Epithelial cell of esophagus (primary cell): Measurements from ENCODE around the gene IL17D.

Experiments used
- DNase-seq: peaks from one replicate; pipeline ENCODE4 v3.0.0; 2010; ENCODE audit warnings: low read depth
- H3K4me3 ChIP-seq: 2 replicates; pipeline ENCODE4 v1.5.1; 2011; ENCODE audit warnings: mild to moderate bottlenecking, low read length, control low read depth
- TF ChIP-seq, protein P1 (sequence below): IDR thresholded peaks from 2 replicates; pipeline ENCODE4 v1.5.1; 2011; ENCODE audit warnings: low read depth, mild to moderate bottlenecking, low read length, control low read depth, inconsistent platforms; ENCODE audit not compliant: insufficient read depth; ENCODE audit errors: missing control alignments

IL17D gene

GRCh38 chr13:20691616-20692015, 11.9 kb upstream of the IL17D start:
- TF ChIP-seq, protein P1, sequence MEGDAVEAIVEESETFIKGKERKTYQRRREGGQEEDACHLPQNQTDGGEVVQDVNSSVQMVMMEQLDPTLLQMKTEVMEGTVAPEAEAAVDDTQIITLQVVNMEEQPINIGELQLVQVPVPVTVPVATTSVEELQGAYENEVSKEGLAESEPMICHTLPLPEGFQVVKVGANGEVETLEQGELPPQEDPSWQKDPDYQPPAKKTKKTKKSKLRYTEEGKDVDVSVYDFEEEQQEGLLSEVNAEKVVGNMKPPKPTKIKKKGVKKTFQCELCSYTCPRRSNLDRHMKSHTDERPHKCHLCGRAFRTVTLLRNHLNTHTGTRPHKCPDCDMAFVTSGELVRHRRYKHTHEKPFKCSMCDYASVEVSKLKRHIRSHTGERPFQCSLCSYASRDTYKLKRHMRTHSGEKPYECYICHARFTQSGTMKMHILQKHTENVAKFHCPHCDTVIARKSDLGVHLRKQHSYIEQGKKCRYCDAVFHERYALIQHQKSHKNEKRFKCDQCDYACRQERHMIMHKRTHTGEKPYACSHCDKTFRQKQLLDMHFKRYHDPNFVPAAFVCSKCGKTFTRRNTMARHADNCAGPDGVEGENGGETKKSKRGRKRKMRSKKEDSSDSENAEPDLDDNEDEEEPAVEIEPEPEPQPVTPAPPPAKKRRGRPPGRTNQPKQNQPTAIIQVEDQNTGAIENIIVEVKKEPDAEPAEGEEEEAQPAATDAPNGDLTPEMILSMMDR = no peak
- no peak overlapping the region for H3K4me3 ChIP-seq
- DNase-seq = no peak

DNA sequence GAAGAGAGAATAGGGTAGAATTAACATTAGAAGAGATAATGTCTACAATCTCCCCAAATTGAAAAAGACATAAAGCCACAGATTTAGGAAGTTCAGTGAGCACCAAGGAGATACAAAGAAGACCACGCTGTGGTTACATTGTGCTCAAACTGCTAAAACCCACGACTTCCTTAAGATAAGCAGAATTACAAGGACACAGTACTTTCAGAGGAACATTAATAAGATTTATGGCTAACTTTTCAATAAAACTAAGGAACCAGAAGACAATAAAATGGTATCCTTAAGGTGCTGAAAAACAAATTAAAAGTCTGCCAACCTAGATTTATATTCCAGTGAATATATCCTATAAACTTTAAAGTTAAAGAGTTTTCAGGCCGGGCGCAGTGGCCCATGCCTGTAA, 7.4 kb upstream of the IL17D start:
- TF ChIP-seq, protein P1 = no peak
- no peak for DNase-seq
- no peak overlapping the region for H3K4me3 ChIP-seq

DNA sequence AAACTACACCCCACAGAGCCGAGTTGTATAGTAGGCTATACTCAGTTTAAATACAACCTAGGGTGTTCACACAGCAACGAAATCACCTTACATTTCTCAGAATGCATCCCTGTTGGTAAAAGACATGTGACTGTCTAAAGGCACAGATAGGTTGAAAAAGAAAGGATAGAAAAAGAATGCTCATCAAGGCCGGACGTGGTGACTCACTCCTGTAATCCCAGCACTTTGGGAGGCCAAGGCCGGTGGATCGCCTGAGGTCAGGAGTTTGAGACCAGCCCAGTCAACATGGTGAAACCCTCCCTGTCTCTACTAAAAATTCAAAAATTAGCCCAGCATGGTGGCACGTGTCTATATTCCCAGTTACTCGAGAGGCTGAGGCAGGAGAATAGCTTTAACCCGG, 3.8 kb upstream of the IL17D start:
- TF ChIP-seq, protein P1 = no peak
- DNase-seq = no peak
- H3K4me3 ChIP-seq = no peak overlapping the region

DNA sequence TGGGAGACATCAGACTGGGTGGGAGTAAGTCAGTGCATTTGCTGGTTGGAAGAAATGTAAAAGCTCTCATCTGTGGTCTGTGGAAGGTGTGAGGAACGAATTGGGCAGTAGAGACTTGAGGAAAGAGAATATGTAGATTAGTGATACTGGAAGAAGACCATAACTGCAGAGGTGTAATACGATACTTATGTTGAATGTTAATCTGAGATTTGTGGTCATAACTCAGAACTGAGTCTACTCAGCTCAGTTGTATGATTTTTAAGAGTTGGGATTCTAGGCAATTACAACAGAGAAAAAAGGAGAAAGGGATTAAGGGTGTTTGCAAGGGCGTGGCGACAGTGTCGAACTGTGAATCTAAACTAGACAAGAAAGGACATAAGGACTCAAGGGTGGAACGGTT, 3.2 kb upstream of the IL17D start:
- TF ChIP-seq, protein P1 = no peak
- DNase-seq = no peak
- H3K4me3 ChIP-seq = no peak overlapping the region

DNA sequence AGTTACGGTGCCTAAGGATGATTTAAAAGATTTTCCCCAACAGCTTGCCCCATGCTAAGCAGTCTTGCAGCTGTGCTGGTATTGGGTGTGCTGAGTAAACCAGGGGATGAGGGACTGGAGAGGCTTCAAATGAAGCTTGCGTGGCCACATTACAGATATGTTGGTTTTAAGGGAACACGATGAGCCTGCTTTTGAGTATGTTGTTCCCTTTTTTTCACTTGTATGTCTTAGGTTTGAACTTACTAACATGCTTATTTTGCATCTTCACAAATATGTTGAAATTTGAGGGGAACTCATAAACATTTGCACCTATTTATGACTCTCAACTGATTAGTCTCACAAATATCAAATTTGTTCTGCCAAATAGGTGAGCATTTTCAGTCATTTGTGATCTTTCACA, 2.0 kb upstream of the IL17D start:
- DNase-seq = no peak
- TF ChIP-seq, protein P1 = no peak
- H3K4me3 ChIP-seq = no peak overlapping the region

- H3K4me3 ChIP-seq = peak overlapping the region; percentile 51
- TF ChIP-seq, protein P1 = no peak
- no peak for DNase-seq
Measured at GRCh38 chr13:20702530-20702914, 977 bp upstream of the IL17D start.

DNA sequence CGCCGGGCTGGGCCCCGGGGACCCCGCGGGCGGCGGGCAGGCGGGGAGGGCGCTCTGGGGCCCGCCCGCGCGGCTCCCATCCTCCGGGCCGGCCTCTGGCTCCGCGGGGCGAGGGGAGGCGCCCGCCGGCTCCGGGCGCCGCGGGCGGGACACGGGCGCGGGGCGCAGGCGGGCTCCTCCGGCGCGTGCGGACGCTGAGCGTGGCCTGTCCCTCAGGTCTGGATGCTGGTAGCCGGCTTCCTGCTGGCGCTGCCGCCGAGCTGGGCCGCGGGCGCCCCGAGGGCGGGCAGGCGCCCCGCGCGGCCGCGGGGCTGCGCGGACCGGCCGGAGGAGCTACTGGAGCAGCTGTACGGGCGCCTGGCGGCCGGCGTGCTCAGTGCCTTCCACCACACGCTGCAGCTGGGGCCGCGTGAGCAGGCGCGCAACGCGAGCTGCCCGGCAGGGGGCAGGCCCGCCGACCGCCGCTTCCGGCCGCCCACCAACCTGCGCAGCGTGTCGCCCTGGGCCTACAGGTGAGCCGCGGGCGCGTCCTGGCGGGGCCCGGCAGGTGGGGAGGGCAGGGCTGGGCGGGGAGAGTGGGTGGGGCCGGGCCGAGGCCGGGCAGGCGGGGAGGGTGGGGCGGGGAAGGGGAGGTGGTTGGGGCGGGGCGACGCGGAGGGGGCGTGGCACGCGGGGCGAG, 420 bp downstream of the IL17D start:
- peak overlapping the region; percentile 21 for H3K4me3 ChIP-seq
- TF ChIP-seq, protein P1 = no peak
- DNase-seq = peak; percentile 84
